GM19452 (cell line): Measurements from ENCODE around the gene C16orf87.

ENCODE experiments used
- ATAC-seq: cut with Tn5 transposase; IDR thresholded peaks from one replicate; pipeline ENCODE4 v1.9.1; 2021; ENCODE audit not compliant: unreplicated experiment

C16orf87 gene

GRCh38 chr16:46762583-46762982 is 68.4 kb downstream of the C16orf87 start:
- no peak for ATAC-seq

- no peak for ATAC-seq
These were observed 71.7 kb downstream of the C16orf87 start for GRCh38 chr16:46759309-46759708.

GRCh38 chr16:46757339-46758050 is 73.5 kb downstream of the C16orf87 start:
- no peak for ATAC-seq

- no peak for ATAC-seq
These were observed 74.2 kb downstream of the C16orf87 start for GRCh38 chr16:46756772-46757171.

GRCh38 chr16:46753015-46753414 is 78.0 kb downstream of the C16orf87 start:
- no peak for ATAC-seq

GRCh38 chr16:46751381-46751780 is 79.6 kb downstream of the C16orf87 start:
- no peak for ATAC-seq

- no peak for ATAC-seq
These were observed 81.9 kb downstream of the C16orf87 start for GRCh38 chr16:46748775-46749705.

- ATAC-seq, result no peak
These were observed 83.0 kb downstream of the C16orf87 start, which contains the start of gene MYLK3 for GRCh38 chr16:46747777-46748651. Gene MYLK3 (minus strand): TSS chr16:46748344. CDS start chr16:46748193, 151 bp downstream.

- ATAC-seq, result no peak
These were observed 83.9 kb downstream of the C16orf87 start for GRCh38 chr16:46746821-46747776.
